Measurements from ENCODE around the gene MAGEA9. TPM values are rescaled to one million over a fixed set of nuclear protein-coding genes. Genes with fewer than 3 reads are reported as not detected.

Gene MAGEA9
- total and polyA plus RNA-seq, 2 donors (not counting 3 experiments of a cell fraction or from before 2014, with no cell fraction given), result not detected

DNA sequence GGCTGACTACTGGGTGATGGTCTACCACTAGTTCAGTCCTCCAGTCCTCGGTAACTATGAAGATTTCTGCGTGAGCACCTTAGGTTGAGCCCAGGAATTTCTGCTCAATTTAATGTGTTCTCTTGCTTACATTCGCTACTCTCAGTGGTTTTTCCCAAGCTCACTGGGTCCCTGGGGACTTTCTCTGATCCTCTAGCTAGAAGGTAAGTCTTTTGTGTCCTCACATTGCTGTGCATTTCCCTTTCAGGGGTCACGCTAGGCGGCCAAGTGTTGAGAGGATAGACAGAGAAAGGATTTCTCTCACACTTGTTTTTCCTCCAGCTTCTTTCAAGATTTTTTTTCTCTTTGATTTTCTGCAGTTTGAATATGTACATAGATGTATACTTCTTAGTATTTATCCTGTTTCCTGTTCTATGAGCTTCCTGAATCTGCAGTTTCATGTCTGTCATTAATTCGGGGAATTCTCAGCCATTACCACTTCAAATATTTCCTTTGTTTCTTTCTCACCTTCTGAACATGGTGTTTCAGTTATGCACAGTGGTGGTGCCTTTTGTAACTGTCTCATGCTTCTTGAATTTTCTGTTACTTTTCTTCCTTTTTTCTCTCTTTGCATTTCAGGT, 17.5 kb downstream of the MAGEA9 start:
- Histone ChIP-seq H3K9me3 (replicated peaks; ENCODE audit: control insufficient read depth, insufficient read depth, low read length) (no peaks in the 10 kb centered on the region), H4K20me1 (replicated peaks; ENCODE audit: control insufficient read depth, extremely low read depth, insufficient read depth, low read length) (no peaks in the 10 kb centered on the region), H3K9me1 (replicated peaks; ENCODE audit: control insufficient read depth, extremely low read depth, insufficient read depth, low read length) (no peaks in the 10 kb centered on the region), H3K27ac (ENCODE audit: insufficient read depth, low read depth, low read length) (no peak overlapping the region), H2AFZ (ENCODE audit: low read depth, low read length) (no peak overlapping the region), H3K36me3 (ENCODE audit: control insufficient read depth in 2 of 2, extremely low read depth in 1 of 2, insufficient read depth in 2 of 2, low read length in 2 of 2) (no peaks in the 10 kb centered on the region), H3K4me3 (replicated peaks in 1 of 3; ENCODE audit: insufficient read depth in 1 of 3, low read depth in 1 of 3, low read length in 3 of 3) (no peak overlapping the region), H3K9ac (replicated peaks; ENCODE audit: extremely low read depth, insufficient read depth, low read length) (no peak overlapping the region), H3K4me1 (ENCODE audit: control insufficient read depth, extremely low read depth, insufficient read depth, low read length) (no peaks in the 10 kb centered on the region), H3K27me3 (ENCODE audit: control insufficient read depth in 2 of 2, insufficient read depth in 2 of 2, low read length in 2 of 2) (no peaks in the 10 kb centered on the region), H3K79me2 (ENCODE audit: control insufficient read depth, insufficient read depth, low read length) (no peaks in the 10 kb centered on the region), H3K4me2 (ENCODE audit: insufficient read depth, low read length) (no peak overlapping the region)
- dilution Hi-C loops (cut with MboI; ENCODE audit: extremely low pct_ligation_motif_present, low sequenced_read_pairs), result no loop called here
- no peak for FAIRE-seq
- ChIA-PET POLR2A (no interaction called here), CTCF (no interaction called here)
- DNase-seq (ENCODE audit: low read depth, low spot score), result no peak
- BruUV-seq (replicated peaks), result no TSS peak
- TF ChIP-seq MYC (IDR thresholded peaks at IDR 0.05; ENCODE audit: low read depth, low read length) (no peak), JUN (IDR thresholded peaks at IDR 0.05; ENCODE audit: borderline replicate concordance, insufficient read depth, insufficient read length, low read depth) (no peak), FOS (IDR thresholded peaks at IDR 0.05; ENCODE audit: borderline replicate concordance, insufficient read depth, low read length) (no peak), EZH2 (IDR thresholded peaks at IDR 0.05; ENCODE audit: borderline replicate concordance, low read depth, low read length, severe bottlenecking) (no peak), MAX (IDR thresholded peaks at IDR 0.05; ENCODE audit: insufficient read depth, insufficient read length) (no peak), GATA2 (IDR thresholded peaks at IDR 0.05; ENCODE audit: insufficient read depth, insufficient read length, low read depth, low read length) (no peak), POLR2AphosphoS5 (IDR thresholded peaks at IDR 0.05; ENCODE audit: insufficient read depth, low read depth, low read length) (no peak), POLR2A (IDR thresholded peaks at IDR 0.05; ENCODE audit: low read depth, low read length) (no peak)
- TF ChIP-seq, protein P1, sequence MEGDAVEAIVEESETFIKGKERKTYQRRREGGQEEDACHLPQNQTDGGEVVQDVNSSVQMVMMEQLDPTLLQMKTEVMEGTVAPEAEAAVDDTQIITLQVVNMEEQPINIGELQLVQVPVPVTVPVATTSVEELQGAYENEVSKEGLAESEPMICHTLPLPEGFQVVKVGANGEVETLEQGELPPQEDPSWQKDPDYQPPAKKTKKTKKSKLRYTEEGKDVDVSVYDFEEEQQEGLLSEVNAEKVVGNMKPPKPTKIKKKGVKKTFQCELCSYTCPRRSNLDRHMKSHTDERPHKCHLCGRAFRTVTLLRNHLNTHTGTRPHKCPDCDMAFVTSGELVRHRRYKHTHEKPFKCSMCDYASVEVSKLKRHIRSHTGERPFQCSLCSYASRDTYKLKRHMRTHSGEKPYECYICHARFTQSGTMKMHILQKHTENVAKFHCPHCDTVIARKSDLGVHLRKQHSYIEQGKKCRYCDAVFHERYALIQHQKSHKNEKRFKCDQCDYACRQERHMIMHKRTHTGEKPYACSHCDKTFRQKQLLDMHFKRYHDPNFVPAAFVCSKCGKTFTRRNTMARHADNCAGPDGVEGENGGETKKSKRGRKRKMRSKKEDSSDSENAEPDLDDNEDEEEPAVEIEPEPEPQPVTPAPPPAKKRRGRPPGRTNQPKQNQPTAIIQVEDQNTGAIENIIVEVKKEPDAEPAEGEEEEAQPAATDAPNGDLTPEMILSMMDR (IDR thresholded peaks at IDR 0.05; ENCODE audit: extremely low read depth in 1 of 2, insufficient read depth in 1 of 2, low read depth in 1 of 2, low read length in 2 of 2), result no peak
- intact Hi-C loops (cut with micrococcal nuclease), result no loop called here

All from endothelial cell of umbilical vein (primary cell).